GM23338 (cell line): ENCODE data around the gene ZNF212. TPM values are rescaled to one million over a fixed set of nuclear protein-coding genes. Genes with fewer than 3 reads are reported as not detected.
A peak's percentile ranks its signal among the peaks of the same experiment; 100 is the strongest.

Experiments used
- ATAC-seq: fragments of 200-7000 bp; cut with Tn5 transposase; 3 replicates; pipeline ENCODE4 v1.9.1; 2020
- DNase-seq: peaks from one replicate; pipeline ENCODE4 v3.0.0-alpha.2; 2015; ENCODE audit warnings: low spot score
- H2AFZ ChIP-seq: fragments of 200-600 bp; sonication (generic); 2 replicates; pipeline ENCODE4 v1.8.0; 2016; ENCODE audit warnings: antibody characterized with exemption, mild to moderate bottlenecking, moderate library complexity
- H3F3A ChIP-seq: fragments of 200-600 bp; sonication (generic); replicated peaks from 2 replicates; pipeline ENCODE4 v1.8.0; 2017; ENCODE audit warnings: antibody characterized with exemption, mixed run types, low read depth
- H3K27ac ChIP-seq: fragments of 200-600 bp; sonication (generic); 2 replicates; pipeline ENCODE4 v1.6.1; 2016; ENCODE audit warnings: low read depth
- H3K27me3 ChIP-seq: fragments of 200-600 bp; sonication (generic); 2 replicates; pipeline ENCODE4 v1.8.0; 2016; ENCODE audit warnings: mild to moderate bottlenecking, mixed run types, moderate library complexity; ENCODE audit not compliant: insufficient read depth
- H3K36me3 ChIP-seq: fragments of 200-600 bp; sonication (generic); 2 replicates; pipeline ENCODE4 v1.8.0; 2016; ENCODE audit warnings: mild to moderate bottlenecking; ENCODE audit not compliant: insufficient read depth
- H3K4me1 ChIP-seq: fragments of 200-600 bp; sonication (generic); 2 replicates; pipeline ENCODE4 v1.8.0; 2016; ENCODE audit warnings: mild to moderate bottlenecking, moderate library complexity; ENCODE audit not compliant: insufficient read depth
- H3K4me2 ChIP-seq: fragments of 200-600 bp; sonication (generic); 2 replicates; pipeline ENCODE4 v1.7.1; 2017; ENCODE audit warnings: mixed run types
- H3K4me3 ChIP-seq: fragments of 200-600 bp; sonication (generic); 2 replicates; pipeline ENCODE4 v1.6.1; 2016; ENCODE audit warnings: mixed run types
- H3K79me2 ChIP-seq: fragments of 200-600 bp; sonication (generic); replicated peaks from 2 replicates; pipeline ENCODE4 v1.8.0; 2017; ENCODE audit warnings: mild to moderate bottlenecking; ENCODE audit not compliant: insufficient read depth
- H3K9me2 ChIP-seq: fragments of 200-600 bp; sonication (generic); 2 replicates; pipeline ENCODE4 v1.8.0; 2017; ENCODE audit not compliant: insufficient read depth
- H4K20me1 ChIP-seq: fragments of 200-600 bp; sonication (generic); replicated peaks from 2 replicates; pipeline ENCODE4 v1.8.0; 2017; ENCODE audit warnings: mild to moderate bottlenecking; ENCODE audit not compliant: insufficient read depth
- H3K27ac Mint-ChIP-seq: 2 replicates; pipeline ENCODE4 v1.8.0; 2020; ENCODE audit warnings: inconsistent platforms, mild to moderate bottlenecking, moderate library complexity, mixed read lengths
- H3K27me3 Mint-ChIP-seq: 3 replicates; pipeline ENCODE4 v1.8.0; 2022; ENCODE audit warnings: low read depth, mild to moderate bottlenecking, moderate library complexity, mixed read lengths, inconsistent platforms; ENCODE audit not compliant: insufficient read depth, poor library complexity
- H3K36me3 Mint-ChIP-seq: 3 replicates; pipeline ENCODE4 v1.8.0; 2021; ENCODE audit warnings: low read depth, mild to moderate bottlenecking, inconsistent platforms, moderate library complexity, mixed read lengths
- H3K4me1 Mint-ChIP-seq: 3 replicates; pipeline ENCODE4 v1.8.0; 2020; ENCODE audit warnings: mild to moderate bottlenecking, inconsistent platforms, mixed read lengths
- H3K4me3 Mint-ChIP-seq: 3 replicates; pipeline ENCODE4 v1.8.0; 2021; ENCODE audit warnings: moderate library complexity, mild to moderate bottlenecking, inconsistent platforms, mixed read lengths
- H3K9me3 Mint-ChIP-seq: 3 replicates; pipeline ENCODE4 v1.8.0; 2020; ENCODE audit warnings: moderate library complexity, mild to moderate bottlenecking, inconsistent platforms, mixed read lengths
- CREB1 ChIP-seq: fragments of 250-450 bp; sonication (Bioruptor Pico); IDR thresholded peaks from 2 replicates; pipeline ENCODE4 v1.5.0; 2020; ENCODE audit warnings: low read depth, mild to moderate bottlenecking, moderate library complexity
- CTCF ChIP-seq, 2 experiments: fragments of 200-600 bp in 1 of 2; sonication (generic) in 1 of 2; conservative IDR thresholded peaks; 2 replicates each; pipeline versions ENCODE4 v1.5.1 to v1.6.1; 2016 to 2017; ENCODE audit warnings: antibody characterized with exemption in 2 of 2, low read depth in 2 of 2, mild to moderate bottlenecking in 2 of 2, moderate library complexity in 1 of 2
- ETS1 ChIP-seq: IDR thresholded peaks from 2 replicates; pipeline ENCODE4 v1.6.1; 2016; ENCODE audit warnings: antibody characterized with exemption
- EZH2phosphoT487 ChIP-seq: fragments of 200-600 bp; sonication (generic); IDR thresholded peaks from one replicate; pipeline ENCODE4 v1.8.1; 2018; ENCODE audit warnings: antibody characterized with exemption; ENCODE audit not compliant: unreplicated experiment
- JUNB ChIP-seq: IDR thresholded peaks from one replicate; pipeline ENCODE4 v1.6.1; 2016; ENCODE audit warnings: antibody characterized with exemption; ENCODE audit not compliant: unreplicated experiment
- NANOG ChIP-seq: IDR thresholded peaks from 2 replicates; pipeline ENCODE4 v1.6.1; 2016; ENCODE audit warnings: antibody characterized with exemption, borderline replicate concordance
- POLR2AphosphoS5 ChIP-seq: IDR thresholded peaks from 2 replicates; pipeline ENCODE4 v1.6.1; 2016; ENCODE audit warnings: antibody characterized with exemption, low read depth
- STAT1 ChIP-seq: IDR thresholded peaks from one replicate; pipeline ENCODE4 v1.6.1; 2016; ENCODE audit warnings: antibody characterized with exemption; ENCODE audit not compliant: unreplicated experiment
- ZNF331 ChIP-seq: fragments of 250-450 bp; sonication (Bioruptor Pico); IDR thresholded peaks from 2 replicates; pipeline ENCODE4 v1.5.0; 2020; ENCODE audit warnings: low read depth, mild to moderate bottlenecking, moderate library complexity
- polyA plus RNA-seq: library from polyadenylated mRNA; unstranded; fragments of >200 nt; fragmentation: Nextera tagmentation; extraction: Ambion mirVana; gene quantifications from 2 replicates; pipeline ENCODE4 v1.2.1, GENCODE V29; 2016
- total RNA-seq: library from RNA; depleted of rRNA; stranded (reverse); fragments of >200 nt; shearing (Covaris generic); gene quantifications from 2 replicates; pipeline ENCODE4 v1.2.3, GENCODE V29; 2014
- TF ChIP-seq, protein P1 (sequence below): IDR thresholded peaks from one replicate; pipeline ENCODE4 v1.6.1; 2018; ENCODE audit warnings: antibody characterized with exemption; ENCODE audit not compliant: unreplicated experiment
- TF ChIP-seq, protein P2 (sequence below): fragments of 250-450 bp; sonication (Bioruptor Pico); IDR thresholded peaks from 2 replicates; pipeline ENCODE4 v1.5.0; 2020; ENCODE audit warnings: mild to moderate bottlenecking, moderate library complexity

The ZNF212 gene
- total and polyA plus RNA-seq, 2 experiments from 2014 or later: 10.8 to 18.9 TPM

DNA sequence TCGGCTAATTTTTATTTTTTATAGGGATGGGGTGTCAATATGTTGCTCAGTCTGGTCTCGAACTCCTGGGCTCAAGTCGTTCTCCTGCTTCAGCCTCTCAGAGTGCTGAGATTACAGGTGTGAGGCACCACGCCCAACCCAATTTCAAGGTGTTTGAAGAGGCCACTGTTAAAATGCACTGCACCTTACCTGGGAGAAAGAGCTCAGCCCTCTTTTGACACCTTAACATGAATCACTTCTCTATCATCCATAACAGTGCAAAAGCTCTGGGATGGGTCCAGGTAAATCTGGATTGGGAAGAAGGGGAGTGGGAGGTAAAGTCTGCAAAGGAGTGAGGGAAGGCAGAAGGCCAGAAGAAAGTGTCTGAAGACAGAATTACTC, 44.7 kb upstream of the ZNF212 start:
- peaks cover 15% of the 10 kb centered on the region for H3K27me3 Mint-ChIP-seq
- 0 out of 2 replicates have a peak, but pooled peaks cover 6% of the 10 kb centered on the region for H3K4me1 ChIP-seq
- peak overlapping the region; percentile 77 for H3K4me3 Mint-ChIP-seq
- H3K9me3 Mint-ChIP-seq: no peaks in the 10 kb centered on the region
- H3K27ac ChIP-seq: peak overlapping the region; percentile 94; the same call in 1 of the 2 replicates
- peaks cover 16% of the 10 kb centered on the region for H3K4me1 Mint-ChIP-seq
- peaks cover 26% of the 10 kb centered on the region for H3K79me2 ChIP-seq
- TF ChIP-seq CREB1: no peak
- no peak for TF ChIP-seq CTCF (conservative IDR thresholded peaks at IDR 0.05; ENCODE audit: low read depth in 2 of 2)
- TF ChIP-seq ZNF331 (CRISPR knock-in tag): no peak
- TF ChIP-seq EZH2phosphoT487: no peak
- no peak for TF ChIP-seq POLR2AphosphoS5
- no peak for TF ChIP-seq JUNB
- no peak for TF ChIP-seq NANOG
- TF ChIP-seq, protein P1, sequence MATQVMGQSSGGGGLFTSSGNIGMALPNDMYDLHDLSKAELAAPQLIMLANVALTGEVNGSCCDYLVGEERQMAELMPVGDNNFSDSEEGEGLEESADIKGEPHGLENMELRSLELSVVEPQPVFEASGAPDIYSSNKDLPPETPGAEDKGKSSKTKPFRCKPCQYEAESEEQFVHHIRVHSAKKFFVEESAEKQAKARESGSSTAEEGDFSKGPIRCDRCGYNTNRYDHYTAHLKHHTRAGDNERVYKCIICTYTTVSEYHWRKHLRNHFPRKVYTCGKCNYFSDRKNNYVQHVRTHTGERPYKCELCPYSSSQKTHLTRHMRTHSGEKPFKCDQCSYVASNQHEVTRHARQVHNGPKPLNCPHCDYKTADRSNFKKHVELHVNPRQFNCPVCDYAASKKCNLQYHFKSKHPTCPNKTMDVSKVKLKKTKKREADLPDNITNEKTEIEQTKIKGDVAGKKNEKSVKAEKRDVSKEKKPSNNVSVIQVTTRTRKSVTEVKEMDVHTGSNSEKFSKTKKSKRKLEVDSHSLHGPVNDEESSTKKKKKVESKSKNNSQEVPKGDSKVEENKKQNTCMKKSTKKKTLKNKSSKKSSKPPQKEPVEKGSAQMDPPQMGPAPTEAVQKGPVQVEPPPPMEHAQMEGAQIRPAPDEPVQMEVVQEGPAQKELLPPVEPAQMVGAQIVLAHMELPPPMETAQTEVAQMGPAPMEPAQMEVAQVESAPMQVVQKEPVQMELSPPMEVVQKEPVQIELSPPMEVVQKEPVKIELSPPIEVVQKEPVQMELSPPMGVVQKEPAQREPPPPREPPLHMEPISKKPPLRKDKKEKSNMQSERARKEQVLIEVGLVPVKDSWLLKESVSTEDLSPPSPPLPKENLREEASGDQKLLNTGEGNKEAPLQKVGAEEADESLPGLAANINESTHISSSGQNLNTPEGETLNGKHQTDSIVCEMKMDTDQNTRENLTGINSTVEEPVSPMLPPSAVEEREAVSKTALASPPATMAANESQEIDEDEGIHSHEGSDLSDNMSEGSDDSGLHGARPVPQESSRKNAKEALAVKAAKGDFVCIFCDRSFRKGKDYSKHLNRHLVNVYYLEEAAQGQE: no peak
- TF ChIP-seq STAT1: no peak
- no peak for TF ChIP-seq ETS1
- TF ChIP-seq, protein P2, sequence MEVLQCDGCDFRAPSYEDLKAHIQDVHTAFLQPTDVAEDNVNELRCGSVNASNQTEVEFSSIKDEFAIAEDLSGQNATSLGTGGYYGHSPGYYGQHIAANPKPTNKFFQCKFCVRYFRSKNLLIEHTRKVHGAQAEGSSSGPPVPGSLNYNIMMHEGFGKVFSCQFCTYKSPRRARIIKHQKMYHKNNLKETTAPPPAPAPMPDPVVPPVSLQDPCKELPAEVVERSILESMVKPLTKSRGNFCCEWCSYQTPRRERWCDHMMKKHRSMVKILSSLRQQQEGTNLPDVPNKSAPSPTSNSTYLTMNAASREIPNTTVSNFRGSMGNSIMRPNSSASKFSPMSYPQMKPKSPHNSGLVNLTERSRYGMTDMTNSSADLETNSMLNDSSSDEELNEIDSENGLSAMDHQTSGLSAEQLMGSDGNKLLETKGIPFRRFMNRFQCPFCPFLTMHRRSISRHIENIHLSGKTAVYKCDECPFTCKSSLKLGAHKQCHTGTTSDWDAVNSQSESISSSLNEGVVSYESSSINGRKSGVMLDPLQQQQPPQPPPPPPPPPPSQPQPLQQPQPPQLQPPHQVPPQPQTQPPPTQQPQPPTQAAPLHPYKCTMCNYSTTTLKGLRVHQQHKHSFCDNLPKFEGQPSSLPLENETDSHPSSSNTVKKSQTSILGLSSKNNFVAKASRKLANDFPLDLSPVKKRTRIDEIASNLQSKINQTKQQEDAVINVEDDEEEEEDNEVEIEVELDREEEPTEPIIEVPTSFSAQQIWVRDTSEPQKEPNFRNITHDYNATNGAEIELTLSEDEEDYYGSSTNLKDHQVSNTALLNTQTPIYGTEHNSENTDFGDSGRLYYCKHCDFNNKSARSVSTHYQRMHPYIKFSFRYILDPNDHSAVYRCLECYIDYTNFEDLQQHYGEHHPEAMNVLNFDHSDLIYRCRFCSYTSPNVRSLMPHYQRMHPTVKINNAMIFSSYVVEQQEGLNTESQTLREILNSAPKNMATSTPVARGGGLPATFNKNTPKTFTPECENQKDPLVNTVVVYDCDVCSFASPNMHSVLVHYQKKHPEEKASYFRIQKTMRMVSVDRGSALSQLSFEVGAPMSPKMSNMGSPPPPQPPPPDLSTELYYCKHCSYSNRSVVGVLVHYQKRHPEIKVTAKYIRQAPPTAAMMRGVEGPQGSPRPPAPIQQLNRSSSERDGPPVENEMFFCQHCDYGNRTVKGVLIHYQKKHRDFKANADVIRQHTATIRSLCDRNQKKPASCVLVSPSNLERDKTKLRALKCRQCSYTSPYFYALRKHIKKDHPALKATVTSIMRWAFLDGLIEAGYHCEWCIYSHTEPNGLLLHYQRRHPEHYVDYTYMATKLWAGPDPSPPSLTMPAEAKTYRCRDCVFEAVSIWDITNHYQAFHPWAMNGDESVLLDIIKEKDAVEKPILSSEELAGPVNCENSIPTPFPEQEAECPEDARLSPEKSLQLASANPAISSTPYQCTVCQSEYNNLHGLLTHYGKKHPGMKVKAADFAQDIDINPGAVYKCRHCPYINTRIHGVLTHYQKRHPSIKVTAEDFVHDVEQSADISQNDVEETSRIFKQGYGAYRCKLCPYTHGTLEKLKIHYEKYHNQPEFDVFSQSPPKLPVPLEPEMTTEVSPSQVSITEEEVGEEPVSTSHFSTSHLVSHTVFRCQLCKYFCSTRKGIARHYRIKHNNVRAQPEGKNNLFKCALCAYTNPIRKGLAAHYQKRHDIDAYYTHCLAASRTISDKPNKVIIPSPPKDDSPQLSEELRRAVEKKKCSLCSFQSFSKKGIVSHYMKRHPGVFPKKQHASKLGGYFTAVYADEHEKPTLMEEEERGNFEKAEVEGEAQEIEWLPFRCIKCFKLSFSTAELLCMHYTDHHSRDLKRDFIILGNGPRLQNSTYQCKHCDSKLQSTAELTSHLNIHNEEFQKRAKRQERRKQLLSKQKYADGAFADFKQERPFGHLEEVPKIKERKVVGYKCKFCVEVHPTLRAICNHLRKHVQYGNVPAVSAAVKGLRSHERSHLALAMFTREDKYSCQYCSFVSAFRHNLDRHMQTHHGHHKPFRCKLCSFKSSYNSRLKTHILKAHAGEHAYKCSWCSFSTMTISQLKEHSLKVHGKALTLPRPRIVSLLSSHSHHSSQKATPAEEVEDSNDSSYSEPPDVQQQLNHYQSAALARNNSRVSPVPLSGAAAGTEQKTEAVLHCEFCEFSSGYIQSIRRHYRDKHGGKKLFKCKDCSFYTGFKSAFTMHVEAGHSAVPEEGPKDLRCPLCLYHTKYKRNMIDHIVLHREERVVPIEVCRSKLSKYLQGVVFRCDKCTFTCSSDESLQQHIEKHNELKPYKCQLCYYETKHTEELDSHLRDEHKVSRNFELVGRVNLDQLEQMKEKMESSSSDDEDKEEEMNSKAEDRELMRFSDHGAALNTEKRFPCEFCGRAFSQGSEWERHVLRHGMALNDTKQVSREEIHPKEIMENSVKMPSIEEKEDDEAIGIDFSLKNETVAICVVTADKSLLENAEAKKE (CRISPR knock-in tag): no peak
- H3K27me3 ChIP-seq: no peaks in the 10 kb centered on the region
- H3F3A ChIP-seq: peaks cover 16% of the 10 kb centered on the region; the same call in 1 of the 2 replicates
- H3K4me2 ChIP-seq: peak overlapping the region; percentile 80
- ATAC-seq: no peak
- peak overlapping the region; percentile 95 for H3K4me3 ChIP-seq
- DNase-seq: peak; percentile 27
- peaks cover 14% of the 10 kb centered on the region; the same call in 1 of the 2 replicates for H4K20me1 ChIP-seq
- peaks cover 28% of the 10 kb centered on the region for H3K36me3 Mint-ChIP-seq
- 0 out of 2 replicates have a peak overlapping the region, but pooled peaks have one; percentile 38 for H3K27ac Mint-ChIP-seq
- peaks cover 16% of the 10 kb centered on the region; the same call in 1 of the 2 replicates for H3K36me3 ChIP-seq
- no peaks in the 10 kb centered on the region for H3K9me2 ChIP-seq
- peak overlapping the region; percentile 95 for H2AFZ ChIP-seq
